ENCODE data around the gene MYDGF. TPM values are rescaled to one million over a fixed set of nuclear protein-coding genes. Genes with fewer than 3 reads are reported as not detected.
A peak's percentile ranks its signal among the peaks of the same experiment; 100 is the strongest.

Gene MYDGF
- total RNA-seq, 1 donor from 2014 or later, result 51.2 TPM

DNA sequence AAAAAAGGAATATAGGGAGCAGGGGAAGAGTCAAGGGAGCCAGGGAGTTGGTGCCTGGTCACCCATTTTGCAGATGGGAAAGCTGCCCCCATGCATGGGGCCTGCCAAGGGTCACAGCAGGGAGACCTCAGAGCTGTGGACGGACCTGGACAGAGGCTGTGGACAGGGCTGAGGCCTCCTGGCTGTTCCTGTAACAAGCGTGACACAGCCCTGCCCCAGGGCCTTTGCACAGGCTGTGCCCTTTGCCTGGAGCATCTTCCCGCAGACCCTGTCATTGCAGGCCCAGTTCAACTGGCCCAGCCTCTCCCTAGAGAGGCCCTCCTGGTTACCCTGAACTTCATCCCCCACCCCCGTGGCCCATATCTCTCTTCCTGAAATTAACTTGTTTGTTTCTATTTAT, 24.4 kb downstream of the MYDGF start:
- TF ChIP-seq, protein P1, sequence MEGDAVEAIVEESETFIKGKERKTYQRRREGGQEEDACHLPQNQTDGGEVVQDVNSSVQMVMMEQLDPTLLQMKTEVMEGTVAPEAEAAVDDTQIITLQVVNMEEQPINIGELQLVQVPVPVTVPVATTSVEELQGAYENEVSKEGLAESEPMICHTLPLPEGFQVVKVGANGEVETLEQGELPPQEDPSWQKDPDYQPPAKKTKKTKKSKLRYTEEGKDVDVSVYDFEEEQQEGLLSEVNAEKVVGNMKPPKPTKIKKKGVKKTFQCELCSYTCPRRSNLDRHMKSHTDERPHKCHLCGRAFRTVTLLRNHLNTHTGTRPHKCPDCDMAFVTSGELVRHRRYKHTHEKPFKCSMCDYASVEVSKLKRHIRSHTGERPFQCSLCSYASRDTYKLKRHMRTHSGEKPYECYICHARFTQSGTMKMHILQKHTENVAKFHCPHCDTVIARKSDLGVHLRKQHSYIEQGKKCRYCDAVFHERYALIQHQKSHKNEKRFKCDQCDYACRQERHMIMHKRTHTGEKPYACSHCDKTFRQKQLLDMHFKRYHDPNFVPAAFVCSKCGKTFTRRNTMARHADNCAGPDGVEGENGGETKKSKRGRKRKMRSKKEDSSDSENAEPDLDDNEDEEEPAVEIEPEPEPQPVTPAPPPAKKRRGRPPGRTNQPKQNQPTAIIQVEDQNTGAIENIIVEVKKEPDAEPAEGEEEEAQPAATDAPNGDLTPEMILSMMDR (IDR thresholded peaks at IDR 0.05; ENCODE audit: unreplicated experiment), result no peak
- H3K36me3 Mint-ChIP-seq, result peaks cover 1% of the 10 kb centered on the region
- no peak overlapping the region for H3K4me3 Mint-ChIP-seq
- H3K27me3 Mint-ChIP-seq (ENCODE audit: low read depth), result no peaks in the 10 kb centered on the region
- DNase-seq (ENCODE audit: low spot score in 2 of 2, unreplicated experiment in 2 of 2), result no peak
- H3K4me1 Mint-ChIP-seq, result no peaks in the 10 kb centered on the region
- no peak overlapping the region for H3K27ac Mint-ChIP-seq
- H3K9me3 Mint-ChIP-seq, result no peaks in the 10 kb centered on the region

DNA sequence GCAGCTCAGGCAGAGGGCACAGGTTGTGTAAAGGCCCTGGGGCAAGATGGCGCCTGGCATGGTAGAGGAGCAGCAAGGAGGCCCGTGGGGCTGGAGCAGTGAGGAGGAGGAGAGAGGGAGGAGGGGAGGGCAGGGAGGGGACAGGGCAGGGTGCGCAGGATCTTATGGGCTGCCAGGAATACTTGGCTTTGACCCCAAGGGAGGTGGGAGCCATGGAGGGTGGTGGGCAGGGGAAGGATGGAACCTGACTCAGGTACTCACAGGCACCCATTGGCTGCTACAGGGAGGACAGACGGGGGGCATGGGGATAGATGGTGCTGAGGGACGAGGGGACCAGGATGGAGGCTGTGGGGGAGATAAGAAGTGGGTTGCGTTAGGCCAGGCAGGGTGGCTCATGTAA, 27.5 kb downstream of the MYDGF start:
- H3K4me1 Mint-ChIP-seq, result peaks cover 8% of the 10 kb centered on the region
- H3K27me3 Mint-ChIP-seq (ENCODE audit: low read depth), result no peaks in the 10 kb centered on the region
- no peak overlapping the region for H3K27ac Mint-ChIP-seq
- no peaks in the 10 kb centered on the region for H3K9me3 Mint-ChIP-seq
- no peak overlapping the region for H3K4me3 Mint-ChIP-seq
- TF ChIP-seq, protein P1 (IDR thresholded peaks at IDR 0.05; ENCODE audit: unreplicated experiment), result no peak
- no peak for DNase-seq (ENCODE audit: low spot score in 2 of 2, unreplicated experiment in 2 of 2)
- peaks cover 1% of the 10 kb centered on the region for H3K36me3 Mint-ChIP-seq

DNA sequence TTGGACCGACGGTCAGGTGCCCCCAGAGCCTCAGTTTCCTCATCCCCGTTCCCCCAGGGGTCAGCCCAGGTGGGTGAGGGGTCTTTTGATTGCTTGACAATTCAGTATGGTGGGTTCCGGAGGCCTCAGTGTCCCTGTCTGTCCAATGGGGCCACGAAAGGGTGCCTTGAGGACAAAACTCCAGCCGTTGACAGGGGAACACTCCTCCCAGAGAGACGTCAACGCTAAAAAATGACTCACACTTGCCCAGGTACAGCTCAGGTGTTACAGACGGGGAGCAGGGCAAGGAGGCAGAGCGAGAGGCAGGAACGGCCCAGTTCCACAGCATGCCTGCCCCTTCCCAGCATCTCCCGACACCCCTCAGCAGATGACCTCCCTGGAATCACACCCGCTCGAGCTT, 29.0 kb downstream of the MYDGF start:
- H3K27me3 Mint-ChIP-seq (ENCODE audit: low read depth), result peaks cover 3% of the 10 kb centered on the region
- no peak overlapping the region for H3K27ac Mint-ChIP-seq
- TF ChIP-seq, protein P1 (IDR thresholded peaks at IDR 0.05; ENCODE audit: unreplicated experiment), result no peak
- H3K36me3 Mint-ChIP-seq, result peaks cover 1% of the 10 kb centered on the region
- peak overlapping the region; percentile 28 for H3K4me3 Mint-ChIP-seq
- peaks cover 8% of the 10 kb centered on the region for H3K4me1 Mint-ChIP-seq
- DNase-seq (ENCODE audit: low spot score in 2 of 2, unreplicated experiment in 2 of 2), result no peak
- H3K9me3 Mint-ChIP-seq, result no peaks in the 10 kb centered on the region

DNA sequence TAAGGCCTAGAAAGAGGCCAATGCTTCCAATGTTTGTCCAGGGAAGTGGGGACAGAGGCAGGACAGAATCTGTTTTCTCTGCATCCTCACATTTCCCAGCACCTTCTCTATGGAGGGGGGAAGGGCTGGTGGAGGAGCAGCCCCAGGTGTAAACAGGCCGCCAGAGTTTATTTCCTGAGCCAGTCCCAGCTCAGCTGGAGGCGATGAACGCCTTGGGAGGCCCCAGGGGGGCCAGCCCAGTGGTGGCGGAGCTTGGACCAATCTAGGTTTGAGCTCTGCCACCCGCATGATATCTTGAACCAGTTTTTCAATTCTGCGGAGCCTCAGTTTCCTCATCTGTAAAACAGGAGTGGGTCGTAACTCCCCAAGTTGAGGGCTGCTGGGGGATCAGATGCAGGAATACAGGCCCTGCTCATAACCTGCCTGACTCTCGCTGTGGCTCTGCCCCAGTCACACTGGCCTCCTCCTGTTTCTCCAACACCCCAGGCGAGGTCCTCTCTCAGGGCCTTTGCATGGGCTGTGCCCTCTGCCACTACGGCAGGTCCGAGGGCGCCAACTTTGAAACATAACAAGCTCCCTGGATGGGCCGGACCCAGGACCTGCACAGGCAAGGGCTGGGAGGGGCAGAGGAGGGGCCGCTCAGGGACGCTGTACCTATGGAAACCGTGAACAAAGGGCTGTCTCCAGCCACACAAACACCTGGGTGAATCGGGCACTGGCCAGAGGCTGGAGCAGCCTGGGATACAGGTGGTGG, 29.7 kb downstream of the MYDGF start:
- Mint-ChIP-seq H3K9me3 (no peaks in the 10 kb centered on the region), H3K36me3 (peaks cover 1% of the 10 kb centered on the region), H3K4me1 (peaks cover 8% of the 10 kb centered on the region), H3K4me3 (peak overlapping the region; percentile 85), H3K27me3 (ENCODE audit: low read depth) (peaks cover 3% of the 10 kb centered on the region), H3K27ac (no peak overlapping the region)
- no peak for DNase-seq (ENCODE audit: low spot score in 2 of 2, unreplicated experiment in 2 of 2)
- TF ChIP-seq, protein P1 (IDR thresholded peaks at IDR 0.05; ENCODE audit: unreplicated experiment), result no peak

DNA sequence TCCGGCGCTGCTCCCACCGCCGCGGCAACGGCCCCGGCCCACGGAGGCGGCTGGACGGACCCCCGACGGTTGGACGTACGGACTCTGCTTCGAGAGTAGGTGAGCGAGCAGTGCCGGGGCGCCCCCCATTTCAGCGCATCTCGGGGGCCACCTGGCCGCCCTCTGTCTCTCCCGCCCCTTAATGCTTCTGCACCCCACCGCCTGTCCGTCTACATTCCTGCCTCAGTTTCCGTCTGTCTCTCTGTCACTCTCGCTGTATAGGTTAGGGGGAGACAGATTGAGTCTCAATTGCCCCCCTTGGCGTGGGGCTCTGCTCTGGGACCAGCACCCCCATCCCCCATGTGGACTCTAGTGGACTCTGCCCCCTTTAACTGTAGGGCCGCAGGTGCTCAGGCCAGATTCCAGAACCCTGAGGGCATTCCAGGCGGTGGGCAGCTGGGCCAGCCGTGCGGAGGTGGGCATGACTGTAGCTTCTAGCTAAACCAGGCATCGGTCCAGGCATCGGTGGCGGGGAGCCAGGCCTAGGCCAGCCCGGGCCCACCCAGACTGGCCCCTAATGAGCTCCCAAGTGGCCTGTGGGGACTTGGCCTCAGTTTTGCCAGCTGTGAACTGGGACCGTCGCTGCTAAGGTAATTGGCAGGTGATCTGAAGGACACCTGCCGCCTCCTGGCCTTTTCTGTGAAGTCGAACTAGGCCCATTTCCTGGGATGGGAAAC, 30.5 kb downstream of the MYDGF start:
- Mint-ChIP-seq H3K27ac (no peak overlapping the region), H3K4me1 (peaks cover 8% of the 10 kb centered on the region), H3K36me3 (no peaks in the 10 kb centered on the region), H3K9me3 (no peaks in the 10 kb centered on the region), H3K27me3 (ENCODE audit: low read depth) (peaks cover 3% of the 10 kb centered on the region), H3K4me3 (peak overlapping the region; percentile 85)
- no peak for DNase-seq (ENCODE audit: low spot score in 2 of 2, unreplicated experiment in 2 of 2)
- TF ChIP-seq, protein P1 (IDR thresholded peaks at IDR 0.05; ENCODE audit: unreplicated experiment), result no peak

Measured in mesothelial cell of epicardium (in vitro differentiated cells).